HG03025 (cell line): ENCODE results near the gene A4GALT.
"Not testable (repeated sequence)": the region's sequence is repeated elsewhere in the genome, so short reads cannot be mapped to it uniquely, and the experiment has no call there.

Source experiments
- ATAC-seq: cut with Tn5 transposase; IDR thresholded peaks from one replicate; pipeline ENCODE4 v1.9.1; 2021; ENCODE audit warnings: mild to moderate bottlenecking, moderate library complexity; ENCODE audit not compliant: unreplicated experiment, low FRiP score

Gene A4GALT

GRCh38 chr22:42684462-42685195 is 36.0 kb downstream of the A4GALT start:
- ATAC-seq: no peak

GRCh38 chr22:42683578-42684283 is 36.9 kb downstream of the A4GALT start:
- ATAC-seq: no peak

GRCh38 chr22:42682113-42682851 is 38.4 kb downstream of the A4GALT start:
- ATAC-seq: no peak

- ATAC-seq: no peak
Observed at GRCh38 chr22:42680648-42681047, 40.0 kb downstream of the A4GALT start.

- no peak for ATAC-seq
Observed at GRCh38 chr22:42679691-42680090, 41.0 kb downstream of the A4GALT start.

GRCh38 chr22:42678894-42679293 is 41.8 kb downstream of the A4GALT start:
- ATAC-seq: no peak

- ATAC-seq: not testable (repeated sequence)
Observed at GRCh38 chr22:42677936-42678335, 42.7 kb downstream of the A4GALT start.

GRCh38 chr22:42676059-42676607 is 44.5 kb downstream of the A4GALT start:
- no peak for ATAC-seq

- ATAC-seq: no peak
Observed at GRCh38 chr22:42673898-42674401, 46.7 kb downstream of the A4GALT start.

- ATAC-seq: not testable (repeated sequence)
Observed at GRCh38 chr22:42673071-42673470, 47.6 kb downstream of the A4GALT start.

GRCh38 chr22:42670921-42671709 is 49.6 kb downstream of the A4GALT start:
- no peak for ATAC-seq

- no peak for ATAC-seq
Observed at GRCh38 chr22:42670046-42670445, 50.6 kb downstream of the A4GALT start.

GRCh38 chr22:42666393-42666792 is 54.3 kb downstream of the A4GALT start:
- not testable (repeated sequence) for ATAC-seq

GRCh38 chr22:42664976-42665831 is 55.5 kb downstream of the A4GALT start:
- ATAC-seq: no peak

GRCh38 chr22:42661985-42662831 is 58.5 kb downstream of the A4GALT start:
- no peak for ATAC-seq

- no peak for ATAC-seq
Observed at GRCh38 chr22:42656578-42656977, 64.1 kb downstream of the A4GALT start.

GRCh38 chr22:42655693-42656092 is 65.0 kb downstream of the A4GALT start:
- no peak for ATAC-seq

GRCh38 chr22:42654436-42655073 is 66.1 kb downstream of the A4GALT start:
- ATAC-seq: no peak
